NCI-H2196 (cell line): Measurements from ENCODE around the gene KIF12.

ENCODE experiments used
- DNase-seq: peaks from one replicate; lab custom pipeline; 2025; ENCODE audit not compliant: unreplicated experiment; lab: John Stamatoyannopoulos, UW

Gene KIF12

GRCh38 chr9:114123031-114123977 is 24.2 kb upstream of the KIF12 start:
- no peak for DNase-seq

DNA sequence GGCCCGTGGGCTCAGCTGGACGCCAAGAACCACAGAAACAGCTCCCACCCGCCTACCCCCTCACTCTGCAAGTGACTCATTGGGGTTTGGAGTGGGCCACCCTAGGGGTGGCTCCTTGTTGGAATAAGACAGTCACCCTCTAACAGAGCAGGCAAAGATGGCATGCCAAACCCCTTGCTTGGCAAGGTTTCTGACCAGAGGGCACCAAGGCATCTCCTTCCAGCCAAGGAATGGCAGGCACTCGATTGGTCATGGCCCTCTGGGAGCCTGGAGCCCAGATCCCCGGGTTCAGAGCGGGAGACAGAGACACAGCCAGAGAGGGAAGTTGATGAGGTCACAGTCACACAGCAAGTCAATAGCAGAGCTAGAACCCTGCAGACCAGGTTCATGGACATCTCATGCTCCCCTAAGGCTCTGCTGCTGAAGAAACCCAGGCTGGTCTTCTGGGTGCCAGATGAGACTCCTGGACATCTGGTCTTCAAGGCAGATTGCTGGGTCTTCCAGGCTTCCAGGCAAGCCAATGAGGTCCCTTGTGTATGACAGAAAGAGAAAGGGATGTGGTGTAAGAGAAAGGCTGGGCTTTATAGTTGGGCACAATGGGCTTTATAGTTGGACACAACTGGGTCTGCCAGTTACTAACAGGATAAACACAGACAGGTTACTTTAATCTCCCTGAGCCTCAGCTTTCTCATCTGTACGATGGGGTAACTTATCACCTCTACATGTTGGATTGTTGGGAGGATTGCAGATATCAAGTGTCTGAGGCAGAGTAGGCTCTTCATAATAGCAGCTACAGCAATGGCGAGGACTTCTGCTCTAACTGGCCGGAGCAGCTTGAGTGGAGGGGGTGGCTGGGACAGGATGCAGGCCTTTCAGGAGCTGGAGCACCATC is 23.3 kb upstream of the KIF12 start:
- DNase-seq = no peak

GRCh38 chr9:114121227-114122135 is 22.4 kb upstream of the KIF12 start:
- DNase-seq = no peak

GRCh38 chr9:114120192-114121014 is 21.3 kb upstream of the KIF12 start:
- DNase-seq = no peak

- DNase-seq = no peak
Measured at GRCh38 chr9:114119242-114120191, 20.4 kb upstream of the KIF12 start.

- peak; percentile 63 for DNase-seq
Measured at GRCh38 chr9:114117996-114118830, 19.1 kb upstream of the KIF12 start.

- DNase-seq = no peak
Measured at GRCh38 chr9:114117614-114117995, 18.5 kb upstream of the KIF12 start.

GRCh38 chr9:114116126-114116747 is 17.1 kb upstream of the KIF12 start:
- no peak for DNase-seq

DNA sequence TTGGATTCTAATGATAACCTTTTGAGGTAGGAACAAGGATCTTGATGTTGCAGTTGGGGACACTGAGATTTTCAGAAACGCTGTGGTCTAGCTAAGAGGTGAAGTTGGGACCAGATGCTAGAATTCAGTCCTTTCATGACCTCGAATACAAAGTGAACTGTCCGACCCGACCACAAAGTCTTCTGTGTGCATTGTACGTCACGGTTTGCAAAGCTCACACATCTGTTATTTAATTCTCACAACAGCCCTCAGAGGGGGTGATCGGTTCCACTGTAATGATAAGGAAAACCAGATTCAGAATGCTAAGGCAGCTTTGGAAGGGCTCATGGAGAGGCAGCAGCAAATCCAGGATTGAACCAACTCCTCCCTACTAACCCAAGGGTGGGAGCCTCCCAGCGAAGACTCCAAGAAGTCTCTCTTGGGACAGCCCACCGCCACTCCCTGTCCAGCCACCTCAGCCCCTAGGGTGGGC is 16.6 kb upstream of the KIF12 start:
- no peak for DNase-seq

GRCh38 chr9:114114364-114114763 is 15.3 kb upstream of the KIF12 start:
- DNase-seq = no peak

GRCh38 chr9:114112778-114113584 is 13.9 kb upstream of the KIF12 start:
- no peak for DNase-seq

DNA sequence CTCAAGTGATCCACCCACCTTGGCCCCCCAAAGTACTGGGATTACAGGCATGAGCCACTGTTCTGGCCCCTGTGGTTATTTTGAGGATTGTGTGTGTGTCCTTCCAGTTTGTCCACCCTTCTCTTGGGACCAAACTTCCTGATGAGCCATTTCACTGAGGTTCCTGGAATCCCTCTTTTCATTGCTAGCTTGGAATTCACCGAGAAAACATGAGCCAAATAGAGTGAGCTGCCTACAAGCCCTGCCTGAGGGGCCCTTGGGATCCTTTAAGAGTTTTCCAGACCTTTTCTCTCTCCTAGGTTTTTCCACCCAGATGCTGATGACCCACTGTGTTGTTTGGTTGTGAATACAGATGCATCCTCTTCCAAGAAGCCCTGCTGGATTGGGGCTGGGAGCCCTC is 13.2 kb upstream of the KIF12 start:
- no peak for DNase-seq

- DNase-seq = no peak
Measured at GRCh38 chr9:114110180-114110579, 11.1 kb upstream of the KIF12 start.

DNA sequence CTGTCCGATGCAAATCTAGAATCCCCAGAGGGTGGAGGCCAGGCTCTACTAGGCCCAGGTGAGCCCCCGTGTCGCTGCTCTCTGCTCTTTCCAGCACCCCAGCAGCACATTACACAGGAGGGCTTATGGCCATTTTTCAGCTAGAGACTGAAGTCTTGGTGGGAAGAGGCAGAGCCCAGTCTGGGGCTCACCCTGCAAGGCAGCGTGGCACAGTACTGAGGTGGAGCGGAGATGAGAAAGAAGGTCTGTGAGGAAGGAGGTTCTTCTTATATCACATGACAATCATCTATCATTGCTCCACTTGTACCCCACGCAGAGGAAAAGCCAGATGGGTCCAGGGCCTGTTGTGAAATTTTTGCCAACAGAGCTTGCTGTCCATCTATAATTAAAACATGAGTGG is 10.0 kb upstream of the KIF12 start:
- no peak for DNase-seq

DNA sequence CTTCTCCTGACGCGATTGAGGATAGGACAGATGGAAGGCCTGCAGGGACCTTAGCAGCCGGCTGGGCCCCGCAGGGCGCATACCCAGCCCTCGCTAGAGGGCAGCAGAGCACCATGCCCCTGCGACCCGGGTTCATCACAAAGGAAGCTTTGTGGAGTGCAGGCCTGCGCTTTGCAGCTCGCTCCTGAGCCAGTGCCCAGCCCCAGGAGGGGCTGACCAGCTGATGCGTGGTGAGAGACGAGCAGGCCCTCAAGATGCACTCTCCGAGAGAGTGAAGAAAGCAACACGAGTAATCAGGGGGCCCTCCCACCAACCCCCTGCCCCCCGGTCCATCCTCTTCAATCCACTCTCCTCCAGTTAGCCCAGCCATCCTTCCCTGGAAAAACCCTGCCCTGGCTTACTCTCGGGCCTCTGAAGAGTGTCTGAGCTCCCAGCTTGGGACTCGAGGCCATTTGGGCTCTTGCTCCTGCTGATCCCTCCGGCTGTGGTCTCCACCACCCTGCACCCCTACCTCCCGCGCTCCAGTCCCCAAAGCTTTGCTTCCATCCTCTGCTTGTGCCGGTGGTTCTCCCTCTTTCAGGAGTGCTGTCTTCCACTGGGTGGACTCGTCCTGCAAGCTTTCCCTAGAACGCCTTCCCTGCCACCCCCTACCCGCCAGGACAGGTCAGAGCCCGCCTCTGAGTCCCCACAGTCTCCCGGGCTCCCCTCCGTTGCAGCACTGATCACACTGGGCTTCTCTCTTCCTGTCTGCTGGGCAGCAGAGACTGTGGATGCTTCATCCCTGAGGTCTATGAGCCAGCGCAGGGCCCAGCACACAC is 9.1 kb upstream of the KIF12 start:
- peak; percentile 78 for DNase-seq
